GM18505 (cell line): ENCODE data around the gene F2.

Experiments used
- ATAC-seq: cut with Tn5 transposase; IDR thresholded peaks from one replicate; pipeline ENCODE4 v1.9.1; 2021; ENCODE audit not compliant: unreplicated experiment
- POLR2A ChIP-seq: IDR thresholded peaks from 4 replicates; pipeline ENCODE4 v1.6.1; 2011; ENCODE audit warnings: borderline replicate concordance; ENCODE audit not compliant: insufficient read depth, insufficient read length; ENCODE audit errors: extremely low read depth

Gene F2

GRCh38 chr11:46678741-46679130 lies 40.3 kb upstream of the F2 start:
- no peak for ATAC-seq

GRCh38 chr11:46679241-46680163 lies 39.5 kb upstream of the F2 start:
- no peak for TF ChIP-seq POLR2A
- ATAC-seq = no peak

More at GRCh38 chr11:46678741-46679130, 40.3 kb upstream of the F2 start:
- no peak for TF ChIP-seq POLR2A

- no peak for ATAC-seq
- no peak for TF ChIP-seq POLR2A
These were observed 38.8 kb upstream of the F2 start for GRCh38 chr11:46680164-46680760.

- no peak for ATAC-seq
- TF ChIP-seq POLR2A = no peak
These were observed 38.2 kb upstream of the F2 start for GRCh38 chr11:46680815-46681214.

- ATAC-seq = no peak
- TF ChIP-seq POLR2A = no peak
These were observed 37.2 kb upstream of the F2 start for GRCh38 chr11:46681814-46682213.

- no peak for TF ChIP-seq POLR2A
- no peak for ATAC-seq
These were observed 36.0 kb upstream of the F2 start for GRCh38 chr11:46682773-46683752.

- no peak for TF ChIP-seq POLR2A
- no peak for ATAC-seq
These were observed 34.6 kb upstream of the F2 start for GRCh38 chr11:46684367-46684766.

- no peak for TF ChIP-seq POLR2A
- no peak for ATAC-seq
These were observed 31.9 kb upstream of the F2 start for GRCh38 chr11:46686886-46687795.

GRCh38 chr11:46690702-46691101 lies 28.3 kb upstream of the F2 start:
- TF ChIP-seq POLR2A = no peak
- ATAC-seq = no peak

- no peak for ATAC-seq
- TF ChIP-seq POLR2A = no peak
These were observed 26.6 kb upstream of the F2 start for GRCh38 chr11:46692450-46692849.

GRCh38 chr11:46693597-46694012 lies 25.4 kb upstream of the F2 start:
- no peak for ATAC-seq
- TF ChIP-seq POLR2A = no peak

- no peak for TF ChIP-seq POLR2A
These were observed 24.9 kb upstream of the F2 start for GRCh38 chr11:46694072-46694471.

More at GRCh38 chr11:46694072-46694471, 24.9 kb upstream of the F2 start:
- no peak for ATAC-seq
